ENCODE data around the gene DNAJC17.

The DNAJC17 gene

DNA sequence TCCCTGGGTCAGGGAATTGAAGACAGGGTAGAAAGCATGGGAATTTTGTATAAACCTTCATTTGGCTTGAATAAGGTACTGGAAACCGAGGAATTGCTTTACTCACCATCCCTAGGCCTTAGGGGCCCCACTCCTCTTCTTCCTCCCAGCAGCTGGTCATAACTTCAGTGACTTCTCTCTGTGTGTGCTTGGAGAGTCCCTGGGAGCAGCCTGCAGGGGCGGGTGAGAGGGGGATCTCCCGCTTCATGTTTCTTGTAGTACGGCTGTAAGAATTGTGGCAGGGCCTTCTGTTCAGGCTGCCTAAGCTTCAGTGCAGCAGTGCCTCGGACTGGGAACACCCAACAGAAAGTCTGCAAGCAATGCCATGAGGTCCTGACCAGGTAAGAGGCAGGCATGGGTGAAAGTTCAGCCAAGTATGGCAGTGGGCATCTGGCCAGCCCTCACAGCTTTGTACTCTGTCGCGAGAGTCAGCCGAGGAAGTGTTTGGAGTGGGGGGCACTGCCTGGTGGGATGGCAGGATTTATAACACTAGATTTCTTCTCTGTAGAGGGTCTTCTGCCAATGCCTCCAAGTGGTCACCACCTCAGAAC lies 1.7 kb upstream of the DNAJC17 start:
- no peaks in the 10 kb centered on the region for H4K20me1 ChIP-seq (ENCODE audit: low read depth, low read length)
- H3K36me3 ChIP-seq (ENCODE audit: low read length), result no peaks in the 10 kb centered on the region
- no peak overlapping the region for H2AFZ ChIP-seq (ENCODE audit: low read depth, low read length, severe bottlenecking)
- no peak overlapping the region for H3K4me3 ChIP-seq (ENCODE audit: insufficient read depth, low read length, poor library complexity, severe bottlenecking)
- H3K79me2 ChIP-seq (ENCODE audit: insufficient read depth, low read length), result peaks cover 25% of the 10 kb centered on the region
- no peak overlapping the region for H3K27ac ChIP-seq (ENCODE audit: low read depth, low read length)
- H3K9me3 ChIP-seq (ENCODE audit: insufficient read depth, low read length), result no peaks in the 10 kb centered on the region
- H3F3A ChIP-seq (ENCODE audit: insufficient read depth), result no peaks in the 10 kb centered on the region
- no peaks in the 10 kb centered on the region for H3K9me2 ChIP-seq (replicated peaks; ENCODE audit: insufficient read depth, low read length)
- no peak for TF ChIP-seq CTCF (IDR thresholded peaks at IDR 0.05; ENCODE audit: insufficient read depth, low read length, poor library complexity, severe bottlenecking)
- TF ChIP-seq EZH2phosphoT487 (conservative IDR thresholded peaks at IDR 0.05; ENCODE audit: low read length), result no peak
- H3K27me3 ChIP-seq (ENCODE audit: low read length), result no peaks in the 10 kb centered on the region
- peak overlapping the region; percentile 80 for H3K4me2 ChIP-seq (ENCODE audit: low read depth, low read length, poor library complexity, severe bottlenecking)
- H3K9ac ChIP-seq (ENCODE audit: low read length), result 0 out of 2 replicates have a peak overlapping the region, but pooled peaks have one; percentile 98

DNA sequence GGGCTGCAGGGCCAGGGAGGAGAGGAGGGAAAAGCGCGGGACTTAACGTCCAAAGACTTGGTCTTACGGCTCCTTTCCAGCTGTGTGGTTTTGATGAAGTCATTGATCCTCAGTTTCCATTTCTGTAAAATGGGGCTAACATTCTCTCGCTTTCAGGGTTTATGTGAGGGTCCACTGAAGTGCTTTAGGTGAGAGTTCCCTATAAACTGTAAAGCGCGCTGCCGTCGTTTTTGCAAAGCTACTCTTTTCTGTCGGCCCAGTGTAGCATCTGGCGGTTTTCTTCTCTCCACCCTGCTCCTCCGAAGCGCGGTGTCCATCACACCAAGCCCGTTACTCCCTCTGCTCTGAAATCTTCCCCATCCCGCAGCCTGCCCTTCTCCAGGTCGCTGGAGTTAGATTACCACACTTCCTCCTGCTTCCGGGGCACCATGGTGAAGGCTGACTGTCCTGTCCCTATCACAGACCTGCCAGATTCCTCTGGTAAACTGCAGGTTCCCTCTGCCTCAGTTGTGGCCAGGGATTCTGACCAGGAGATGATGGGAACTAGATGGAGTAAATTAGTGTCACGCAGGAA lies 702 bp upstream of the DNAJC17 start:
- no peak overlapping the region for H3K27ac ChIP-seq (ENCODE audit: low read depth, low read length)
- peaks cover 35% of the 10 kb centered on the region for H3K79me2 ChIP-seq (ENCODE audit: insufficient read depth, low read length)
- no peaks in the 10 kb centered on the region for H3K9me3 ChIP-seq (ENCODE audit: insufficient read depth, low read length)
- H3K9ac ChIP-seq (ENCODE audit: low read length), result peak overlapping the region; percentile 98
- H3F3A ChIP-seq (ENCODE audit: insufficient read depth), result no peaks in the 10 kb centered on the region
- peak overlapping the region; percentile 80 for H3K4me2 ChIP-seq (ENCODE audit: low read depth, low read length, poor library complexity, severe bottlenecking)
- H3K4me3 ChIP-seq (ENCODE audit: insufficient read depth, low read length, poor library complexity, severe bottlenecking), result peak overlapping the region; percentile 95
- no peaks in the 10 kb centered on the region for H3K9me2 ChIP-seq (replicated peaks; ENCODE audit: insufficient read depth, low read length)
- H3K36me3 ChIP-seq (ENCODE audit: low read length), result no peaks in the 10 kb centered on the region
- peak overlapping the region; percentile 59 for H2AFZ ChIP-seq (ENCODE audit: low read depth, low read length, severe bottlenecking)
- H4K20me1 ChIP-seq (ENCODE audit: low read depth, low read length), result no peaks in the 10 kb centered on the region
- no peak for TF ChIP-seq CTCF (IDR thresholded peaks at IDR 0.05; ENCODE audit: insufficient read depth, low read length, poor library complexity, severe bottlenecking)
- no peak for TF ChIP-seq EZH2phosphoT487 (conservative IDR thresholded peaks at IDR 0.05; ENCODE audit: low read length)
- H3K27me3 ChIP-seq (ENCODE audit: low read length), result no peaks in the 10 kb centered on the region

DNA sequence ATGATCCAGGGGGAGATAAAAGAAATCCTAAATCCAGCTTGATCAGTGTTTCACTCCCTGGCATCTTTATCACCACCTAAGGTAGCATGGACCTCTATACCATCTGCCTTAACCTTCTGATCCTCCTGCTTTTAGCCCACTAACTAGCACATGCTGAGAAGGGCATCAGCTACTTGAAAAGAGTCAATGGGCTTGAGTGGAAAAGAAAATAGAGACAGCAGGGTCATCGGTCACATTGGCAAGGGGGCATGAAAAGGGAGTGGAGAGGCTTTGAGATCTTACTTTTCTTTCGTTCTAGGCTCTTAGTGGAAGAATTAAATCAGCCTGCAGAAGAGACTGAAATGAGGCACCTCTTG lies 623 bp downstream of the DNAJC17 start:
- Histone ChIP-seq H3K4me2 (ENCODE audit: low read depth, low read length, poor library complexity, severe bottlenecking) (peak overlapping the region; percentile 96), H3F3A (ENCODE audit: insufficient read depth) (no peaks in the 10 kb centered on the region), H2AFZ (ENCODE audit: low read depth, low read length, severe bottlenecking) (peak overlapping the region; percentile 99), H3K79me2 (ENCODE audit: insufficient read depth, low read length) (peaks cover 45% of the 10 kb centered on the region), H3K4me3 (ENCODE audit: insufficient read depth, low read length, poor library complexity, severe bottlenecking) (peak overlapping the region; percentile 95), H4K20me1 (ENCODE audit: low read depth, low read length) (no peaks in the 10 kb centered on the region), H3K27ac (ENCODE audit: low read depth, low read length) (peak overlapping the region; percentile 90), H3K9me2 (replicated peaks; ENCODE audit: insufficient read depth, low read length) (no peaks in the 10 kb centered on the region), H3K9ac (ENCODE audit: low read length) (peak overlapping the region; percentile 98), H3K27me3 (ENCODE audit: low read length) (no peaks in the 10 kb centered on the region), H3K9me3 (ENCODE audit: insufficient read depth, low read length) (no peaks in the 10 kb centered on the region), H3K36me3 (ENCODE audit: low read length) (no peaks in the 10 kb centered on the region)
- TF ChIP-seq CTCF (IDR thresholded peaks at IDR 0.05; ENCODE audit: insufficient read depth, low read length, poor library complexity, severe bottlenecking), result no peak
